Skeletal muscle cell (primary cell): ENCODE data around the gene FUBP3.

Experiments used
- DNase-seq: peaks from one replicate; pipeline ENCODE4 v3.0.0-alpha.2; 2010; ENCODE audit warnings: low read depth
- H3K4me3 ChIP-seq: 2 replicates; pipeline ENCODE4 v1.5.1; 2011; ENCODE audit warnings: low read depth, mild to moderate bottlenecking, control low read depth, low read length, moderate library complexity

The FUBP3 gene

DNA sequence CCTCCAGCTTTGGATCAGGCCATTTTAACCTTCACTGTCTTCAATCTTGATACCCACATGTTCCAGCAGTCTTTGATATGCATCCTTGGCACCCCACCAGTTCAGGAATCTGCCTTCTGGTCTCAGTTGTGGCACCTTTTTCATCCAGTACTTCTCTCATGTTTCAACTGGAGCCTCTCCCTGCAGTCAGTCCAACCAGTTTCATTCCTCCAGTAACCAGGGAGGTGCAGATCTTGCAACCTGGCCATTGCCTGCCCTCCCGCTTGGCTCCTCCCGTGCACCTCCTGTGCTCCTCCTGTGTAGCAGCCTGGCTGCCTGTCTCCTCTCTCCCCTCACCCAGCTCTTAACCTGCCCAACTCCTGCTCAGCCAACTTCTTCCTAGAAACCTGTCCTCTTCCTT, 20.2 kb downstream of the FUBP3 start:
- no peak overlapping the region for H3K4me3 ChIP-seq
- no peak for DNase-seq

DNA sequence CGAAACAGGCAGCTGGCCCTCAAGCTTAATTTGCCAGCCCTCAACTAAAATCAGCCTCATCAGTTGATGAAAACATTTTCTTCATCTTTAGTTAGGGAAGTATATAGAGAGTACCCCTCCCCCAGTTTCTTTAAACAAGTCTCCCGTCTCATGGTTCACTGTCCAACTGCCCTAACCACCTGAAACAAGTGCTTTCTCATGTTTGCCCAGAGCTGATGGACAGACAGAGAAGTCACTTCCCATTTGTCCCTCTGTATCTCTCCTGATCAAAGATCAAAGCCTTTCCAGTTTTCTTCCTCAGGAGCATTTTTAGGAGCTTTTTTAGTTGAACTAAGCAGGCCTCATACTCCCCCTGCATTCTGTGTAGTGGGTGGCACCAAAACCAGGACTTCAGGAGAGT, 21.7 kb downstream of the FUBP3 start:
- no peak for DNase-seq
- no peak overlapping the region for H3K4me3 ChIP-seq

DNA sequence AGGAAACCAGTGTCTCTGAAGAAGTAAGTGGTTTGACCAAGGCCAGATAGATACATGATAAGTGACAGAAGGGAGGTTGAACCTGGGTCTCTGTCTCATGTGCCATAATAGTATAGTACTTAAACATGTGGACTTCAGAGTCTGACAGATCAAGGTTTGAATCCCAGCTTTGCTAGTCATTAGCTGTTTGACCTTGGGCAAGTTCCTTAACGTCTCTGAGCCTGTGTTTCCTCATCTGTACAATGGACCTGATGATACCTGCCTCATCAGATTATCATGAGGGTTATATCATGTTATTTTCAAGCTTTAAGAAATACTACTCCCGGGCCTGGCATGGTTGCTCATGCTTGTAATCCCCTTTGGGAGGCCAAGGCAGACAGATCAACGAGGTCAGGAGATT, 24.9 kb downstream of the FUBP3 start:
- DNase-seq: no peak

DNA sequence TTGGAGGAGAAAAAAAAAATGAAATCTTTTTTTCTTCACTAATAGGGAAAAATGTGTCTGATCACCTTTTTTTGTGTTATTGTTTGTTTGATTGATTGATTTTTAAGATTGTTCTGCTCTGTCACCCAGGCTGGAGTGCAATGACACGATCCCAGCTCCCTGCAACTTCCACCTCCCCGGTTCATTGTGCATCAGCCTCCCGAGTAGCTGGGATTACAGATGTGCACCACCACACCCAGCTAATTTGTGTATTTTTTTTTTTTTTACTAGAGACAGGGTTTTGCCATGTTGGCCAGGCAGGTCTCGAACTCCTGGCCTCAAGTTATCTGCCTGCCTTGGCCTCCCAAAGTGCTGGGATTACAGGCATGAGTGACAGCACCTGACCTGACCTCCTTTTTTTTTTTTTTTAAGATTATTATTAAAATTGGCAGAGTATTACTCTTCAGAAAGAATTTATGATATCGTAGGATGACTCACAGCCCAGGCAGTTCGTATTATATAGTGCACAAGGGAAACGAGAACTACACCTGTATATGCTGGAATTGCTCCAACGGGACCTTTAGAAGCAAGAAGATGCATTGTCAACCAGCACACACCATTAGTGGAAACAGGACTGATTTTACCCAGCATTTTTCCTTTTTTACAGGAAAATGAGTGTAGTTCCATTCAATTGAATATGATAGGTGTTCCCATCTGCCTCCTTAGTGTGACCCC, 27.7 kb downstream of the FUBP3 start:
- DNase-seq: no peak
- no peak overlapping the region for H3K4me3 ChIP-seq

More for the DNA sequence above, 24.9 kb downstream of the FUBP3 start:
- H3K4me3 ChIP-seq: no peak overlapping the region

DNA sequence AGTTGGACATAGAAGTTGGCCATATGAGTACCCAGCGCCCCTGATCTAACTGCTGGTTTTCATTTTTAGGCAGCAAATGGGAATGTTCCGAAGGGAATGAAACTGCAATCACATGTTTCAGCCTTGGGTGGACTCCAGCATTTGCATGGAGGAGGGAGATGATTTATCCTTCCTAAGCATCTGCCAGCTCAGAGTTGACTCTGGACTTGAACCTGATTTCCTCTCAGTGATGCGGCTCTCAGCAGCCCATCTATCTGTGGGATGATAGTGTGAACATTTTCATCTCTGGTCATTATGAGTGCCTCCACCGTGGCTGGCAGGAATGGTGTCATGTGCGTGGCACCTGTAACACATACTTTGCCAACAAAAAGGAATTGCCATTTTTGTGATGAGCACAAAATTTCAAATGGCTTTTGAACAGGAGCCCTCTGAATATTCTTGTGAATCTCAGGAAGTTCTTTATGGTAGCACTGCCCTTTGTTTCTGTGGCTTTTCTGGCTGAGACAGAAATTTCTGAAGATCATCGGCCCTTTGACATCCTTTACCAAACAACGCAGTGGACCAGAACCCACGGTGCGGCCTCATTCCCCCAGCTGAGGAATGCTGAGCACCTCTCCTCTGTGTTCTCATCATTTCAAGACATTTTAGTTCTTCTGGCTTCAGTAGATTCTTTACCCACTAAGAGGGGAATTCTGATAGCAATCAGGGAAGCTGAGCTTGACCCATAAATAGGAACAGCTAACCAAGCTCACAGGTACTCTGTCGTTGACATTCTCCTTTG, 28.5 kb downstream of the FUBP3 start:
- DNase-seq: peak; percentile 8
- H3K4me3 ChIP-seq: no peak overlapping the region

DNA sequence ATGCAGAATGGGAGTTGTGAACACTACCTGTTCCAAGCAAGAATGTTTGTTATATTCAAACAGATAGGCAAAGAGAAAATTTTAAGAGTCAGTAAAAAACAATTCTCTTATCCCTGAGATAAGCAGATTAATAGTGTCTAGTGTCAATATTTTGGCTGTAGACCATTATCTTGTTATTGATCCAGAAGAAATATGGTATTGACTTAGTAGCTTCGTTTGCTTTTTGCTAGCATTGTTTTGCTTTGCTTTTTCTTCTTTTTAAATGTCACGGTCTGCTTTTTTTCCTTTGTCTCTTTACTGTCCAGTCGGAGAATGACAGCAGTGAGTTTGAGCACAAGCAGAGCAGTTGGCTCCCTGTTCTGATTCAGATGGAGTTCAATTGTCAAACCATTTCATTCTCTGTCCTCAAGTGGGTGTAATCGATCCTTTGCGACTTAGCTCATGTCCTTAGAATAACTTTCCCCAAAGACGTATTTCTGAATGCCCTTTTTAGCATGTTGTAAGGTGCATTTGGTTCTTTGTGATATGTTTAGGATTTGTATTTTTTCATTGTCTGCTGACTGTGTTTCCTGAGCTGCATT, 29.3 kb downstream of the FUBP3 start:
- no peak overlapping the region for H3K4me3 ChIP-seq
- DNase-seq: no peak

DNA sequence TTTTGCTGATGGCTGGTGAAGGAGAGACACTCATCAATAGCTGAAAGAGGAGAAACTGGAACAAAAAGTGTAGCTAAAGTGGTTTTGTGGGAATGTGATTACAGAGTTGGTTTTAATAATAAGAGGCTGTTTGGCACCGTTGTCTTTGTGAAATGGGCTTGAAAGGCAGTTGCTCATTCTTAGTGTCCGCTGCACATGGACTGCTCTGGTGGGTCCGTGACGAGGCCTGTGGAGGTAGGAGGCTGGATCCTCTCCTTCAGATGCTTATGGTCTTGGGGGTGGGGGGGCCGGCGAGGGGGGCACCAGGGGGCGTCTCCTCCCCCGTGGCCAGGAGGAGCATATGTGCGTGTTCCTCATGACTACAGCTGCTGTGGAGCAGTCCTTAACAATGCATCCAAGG, 29.8 kb downstream of the FUBP3 start:
- no peak for DNase-seq
- no peak overlapping the region for H3K4me3 ChIP-seq

DNA sequence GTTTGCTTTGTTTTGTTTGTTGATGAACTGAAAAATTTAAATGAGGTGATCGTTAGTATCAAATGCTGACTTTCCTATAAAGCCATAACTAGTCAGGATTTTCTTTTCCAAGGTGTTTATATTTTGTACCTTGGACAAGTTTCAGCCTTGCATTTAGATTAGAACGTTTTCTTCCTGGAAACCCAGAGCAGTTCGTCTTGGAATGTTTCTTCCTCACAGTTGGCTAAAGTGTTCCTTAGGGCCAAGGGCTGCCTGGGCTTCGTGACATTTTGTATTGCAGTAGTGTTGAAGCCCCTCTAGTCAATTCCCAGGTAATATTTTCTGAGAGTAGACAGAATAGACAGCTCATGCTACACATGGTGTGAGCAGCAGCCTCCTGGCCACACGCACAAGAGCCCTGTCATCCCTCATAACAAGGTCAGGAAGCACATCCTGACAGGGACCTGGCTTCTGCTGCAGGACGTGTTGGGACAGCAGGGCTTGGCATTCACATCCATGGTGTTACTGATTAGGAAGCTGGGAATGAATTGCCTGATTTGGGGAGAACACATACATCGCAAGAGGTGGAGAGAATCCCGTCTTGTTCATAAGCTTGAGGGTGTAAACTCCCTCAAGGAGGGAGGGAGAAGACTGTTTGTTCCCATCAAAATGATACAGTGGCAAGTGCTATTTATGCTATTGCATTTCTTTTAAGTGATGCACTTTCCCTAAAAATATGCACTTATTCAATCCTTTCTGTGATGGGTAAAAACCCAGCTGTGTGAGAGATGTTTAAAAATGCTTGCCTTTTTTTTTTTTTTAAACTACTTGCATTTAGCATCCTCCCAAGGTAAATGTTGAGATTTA, 31.7 kb downstream of the FUBP3 start:
- no peak for DNase-seq
- H3K4me3 ChIP-seq: no peak overlapping the region

DNA sequence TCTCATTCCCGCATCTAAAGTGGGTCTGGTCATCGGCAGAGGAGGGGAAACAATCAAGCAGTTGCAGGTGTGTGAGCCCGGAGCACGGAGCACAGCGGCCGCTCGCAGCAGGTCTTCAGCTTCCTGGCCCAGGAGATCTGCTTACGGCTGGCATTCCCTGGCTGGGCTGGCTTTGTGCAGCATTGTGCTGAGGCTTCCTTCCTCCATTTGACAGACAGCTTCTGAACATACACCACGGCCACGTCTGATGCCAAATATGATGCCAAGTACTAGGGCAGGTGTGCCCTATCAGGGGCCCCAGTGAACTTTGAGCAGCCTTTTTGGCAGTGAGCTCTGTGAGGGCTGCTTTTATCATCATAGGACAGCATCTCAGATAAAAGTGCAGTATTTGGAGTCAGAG, 37.1 kb downstream of the FUBP3 start:
- no peak overlapping the region for H3K4me3 ChIP-seq
- DNase-seq: no peak

DNA sequence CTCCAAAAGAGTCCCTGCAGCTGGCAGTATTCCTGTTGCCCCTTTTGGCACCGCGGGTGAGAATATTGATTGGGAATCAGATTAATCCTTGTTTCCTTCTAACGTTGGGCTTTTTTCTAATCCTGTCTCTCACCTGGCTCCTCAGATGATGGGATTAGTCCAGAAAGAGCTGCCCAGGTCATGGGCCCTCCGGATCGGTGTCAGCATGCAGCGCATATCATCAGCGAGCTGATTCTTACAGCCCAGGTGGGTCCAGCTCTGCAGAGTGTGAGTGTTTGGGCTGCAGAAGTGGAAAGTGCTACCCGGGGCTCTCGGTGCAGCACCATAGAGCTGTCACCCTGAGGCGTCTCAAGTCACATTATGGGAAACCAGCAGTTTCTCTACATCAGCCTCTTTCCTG, 44.1 kb downstream of the FUBP3 start:
- DNase-seq: no peak
- H3K4me3 ChIP-seq: no peak overlapping the region

DNA sequence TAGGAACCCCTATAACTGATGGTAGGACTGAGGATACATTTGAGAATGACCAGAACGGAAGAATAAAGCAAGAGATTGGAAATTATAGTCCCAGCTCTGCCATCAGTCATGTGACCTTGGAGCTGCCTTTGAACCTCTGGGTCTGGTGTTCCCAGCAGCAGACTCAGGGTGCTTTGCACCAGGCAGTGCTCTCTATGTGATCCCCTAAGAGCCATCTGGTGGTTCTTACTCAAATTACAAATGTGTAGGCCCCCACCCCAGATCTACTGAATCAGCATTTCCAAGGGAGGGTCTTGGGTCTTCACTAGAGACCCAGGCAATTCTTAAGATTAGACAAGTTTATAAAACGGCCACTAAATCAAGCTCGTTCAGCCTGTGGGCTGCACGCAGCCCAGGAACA, 44.8 kb downstream of the FUBP3 start:
- no peak overlapping the region for H3K4me3 ChIP-seq

DNA sequence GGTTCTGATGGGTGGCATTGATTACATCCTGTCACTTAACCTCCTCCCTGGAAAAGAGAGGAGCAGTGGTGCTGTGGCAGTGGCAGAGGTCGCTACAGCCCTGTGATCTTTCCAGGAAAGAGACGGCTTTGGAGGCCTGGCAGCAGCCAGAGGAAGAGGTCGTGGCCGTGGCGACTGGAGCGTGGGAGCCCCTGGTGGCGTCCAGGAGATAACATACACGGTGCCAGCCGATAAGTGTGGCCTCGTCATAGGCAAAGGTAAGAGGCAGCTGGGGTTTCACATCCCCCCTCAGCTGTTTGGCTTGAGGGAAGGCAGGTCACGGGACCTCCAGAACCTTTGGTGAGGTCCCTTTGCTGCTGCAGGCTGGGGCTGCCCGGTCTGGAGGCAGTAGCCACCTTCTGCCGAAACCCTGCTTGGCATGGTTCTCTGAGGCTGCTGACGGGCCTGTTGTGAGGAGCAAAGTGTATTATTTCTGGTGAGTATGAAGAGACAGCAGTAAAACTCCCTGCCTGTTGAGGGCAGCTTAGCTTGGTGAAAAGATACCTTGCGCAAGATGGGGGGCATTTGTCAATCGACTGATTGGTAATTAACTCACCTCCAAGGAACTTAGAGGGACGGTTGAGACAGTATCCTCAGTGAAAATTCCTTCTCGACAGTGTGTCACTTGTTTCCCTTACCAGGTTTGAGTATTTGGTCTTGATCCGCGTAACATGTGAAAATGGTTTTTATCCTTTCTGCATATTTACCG, 47.0 kb downstream of the FUBP3 start:
- no peak for DNase-seq
- H3K4me3 ChIP-seq: no peak overlapping the region

More for the DNA sequence above, 44.8 kb downstream of the FUBP3 start:
- DNase-seq: no peak

DNA sequence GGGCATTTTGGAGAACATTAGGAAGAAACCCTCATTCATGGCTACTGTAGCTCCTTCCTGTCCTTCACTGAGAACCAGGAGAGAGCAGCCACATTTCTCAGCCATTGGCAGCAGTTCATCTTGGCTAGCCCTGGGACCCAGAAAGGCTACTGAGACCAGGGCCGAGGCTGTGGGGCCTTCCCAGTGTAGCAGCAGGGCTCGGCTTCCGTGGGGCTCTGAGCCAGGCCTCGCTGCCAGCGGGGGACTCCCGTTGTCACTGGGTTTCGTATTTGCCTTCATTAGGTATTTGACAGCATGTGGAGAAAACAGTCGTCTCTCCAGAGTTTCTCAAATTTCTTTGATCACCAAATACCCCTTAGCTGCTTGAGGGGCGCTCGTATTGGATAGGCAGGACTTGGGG, 47.7 kb downstream of the FUBP3 start:
- no peak for DNase-seq
- no peak overlapping the region for H3K4me3 ChIP-seq

DNA sequence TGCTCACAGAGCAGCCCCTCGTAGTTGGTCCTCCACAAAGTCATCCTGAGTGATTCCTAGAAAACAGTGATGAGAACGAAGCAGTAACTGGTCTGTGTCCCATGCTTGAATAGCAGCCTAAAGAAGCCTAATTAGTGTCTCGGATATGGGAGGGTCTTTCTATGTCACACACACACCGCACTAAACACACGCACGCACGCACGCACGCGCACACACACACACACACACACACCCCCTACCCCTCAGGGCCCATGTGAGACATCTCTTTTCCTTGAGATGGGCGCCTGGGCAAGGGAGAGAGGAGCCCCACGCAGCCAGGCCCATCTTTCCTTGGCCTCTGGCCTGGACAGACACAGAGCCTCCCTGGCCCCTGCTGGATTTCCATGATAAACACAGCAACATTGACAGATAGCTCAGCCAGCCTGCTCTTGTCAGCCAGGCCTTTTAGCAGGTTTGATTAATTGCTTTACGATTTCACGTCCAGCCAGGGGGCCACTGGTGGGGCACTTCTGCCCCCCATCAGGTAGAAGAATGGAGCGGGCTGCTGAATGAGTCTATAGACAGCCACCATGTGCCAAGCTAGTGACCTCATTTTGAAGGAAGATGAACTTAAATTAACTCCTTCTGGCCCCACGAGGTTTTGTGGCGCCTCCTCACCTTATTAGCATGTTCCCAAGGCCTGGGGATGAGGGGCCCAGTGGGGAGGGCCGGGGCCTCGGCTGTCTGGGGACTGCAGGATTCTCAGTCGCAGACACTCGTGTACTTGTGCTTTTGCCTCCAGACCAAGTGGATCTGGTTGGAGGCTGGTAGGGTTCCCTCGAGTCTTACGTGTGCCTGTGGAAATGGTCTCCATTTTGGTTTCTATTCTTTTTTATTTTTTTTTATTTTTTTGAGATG, 48.8 kb downstream of the FUBP3 start:
- no peak for DNase-seq
- no peak overlapping the region for H3K4me3 ChIP-seq

DNA sequence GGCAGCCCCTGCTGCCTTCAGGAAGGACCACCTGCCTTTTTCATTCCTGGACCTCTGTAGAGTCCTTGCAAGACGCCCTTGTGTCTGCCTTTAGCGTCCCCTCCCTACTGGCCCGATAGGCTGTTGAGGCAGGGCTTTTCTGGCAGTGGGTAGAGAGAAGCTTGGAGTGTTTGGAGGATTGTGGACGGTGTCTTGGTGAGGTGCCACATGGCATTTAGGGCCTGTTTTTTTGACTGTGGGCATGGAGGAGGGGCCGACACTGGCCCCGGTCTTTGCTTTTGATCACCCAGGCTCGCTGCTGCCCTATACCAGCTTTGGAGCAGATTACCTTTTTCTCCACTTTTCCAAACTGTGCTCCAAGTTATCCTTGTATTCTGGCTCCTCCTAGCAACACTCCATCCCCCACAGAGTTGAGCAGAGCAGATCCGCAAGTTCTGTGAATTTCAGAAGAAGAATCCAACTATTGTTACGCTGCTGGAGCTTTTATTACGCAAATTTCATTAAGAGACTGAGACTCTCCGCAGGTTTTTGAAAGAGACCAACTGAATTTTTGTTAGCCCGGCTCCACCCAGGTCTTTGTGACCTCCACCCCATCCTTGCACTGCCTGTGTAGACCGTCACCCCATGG, 50.2 kb downstream of the FUBP3 start:
- DNase-seq: no peak
- H3K4me3 ChIP-seq: no peak overlapping the region

DNA sequence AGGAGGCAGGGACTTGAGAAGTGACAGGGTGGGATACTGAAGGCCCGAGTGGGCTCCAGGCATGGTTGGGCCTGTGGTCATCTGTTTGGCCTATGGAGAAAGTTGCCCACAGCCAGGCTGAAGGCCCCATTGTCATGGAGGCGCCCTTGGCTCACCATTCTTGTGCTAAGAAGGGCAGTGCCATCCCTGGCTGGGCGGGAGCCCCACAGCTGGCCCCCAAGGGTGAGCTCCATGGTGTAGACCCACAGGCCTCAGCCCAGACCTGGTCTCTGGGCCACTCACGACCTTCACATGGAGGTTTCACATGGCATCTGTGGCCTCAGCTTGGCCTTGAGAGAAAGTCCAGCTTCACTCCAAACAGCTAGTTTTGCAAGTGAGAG, 50.7 kb downstream of the FUBP3 start:
- DNase-seq: no peak
- no peak overlapping the region for H3K4me3 ChIP-seq

DNA sequence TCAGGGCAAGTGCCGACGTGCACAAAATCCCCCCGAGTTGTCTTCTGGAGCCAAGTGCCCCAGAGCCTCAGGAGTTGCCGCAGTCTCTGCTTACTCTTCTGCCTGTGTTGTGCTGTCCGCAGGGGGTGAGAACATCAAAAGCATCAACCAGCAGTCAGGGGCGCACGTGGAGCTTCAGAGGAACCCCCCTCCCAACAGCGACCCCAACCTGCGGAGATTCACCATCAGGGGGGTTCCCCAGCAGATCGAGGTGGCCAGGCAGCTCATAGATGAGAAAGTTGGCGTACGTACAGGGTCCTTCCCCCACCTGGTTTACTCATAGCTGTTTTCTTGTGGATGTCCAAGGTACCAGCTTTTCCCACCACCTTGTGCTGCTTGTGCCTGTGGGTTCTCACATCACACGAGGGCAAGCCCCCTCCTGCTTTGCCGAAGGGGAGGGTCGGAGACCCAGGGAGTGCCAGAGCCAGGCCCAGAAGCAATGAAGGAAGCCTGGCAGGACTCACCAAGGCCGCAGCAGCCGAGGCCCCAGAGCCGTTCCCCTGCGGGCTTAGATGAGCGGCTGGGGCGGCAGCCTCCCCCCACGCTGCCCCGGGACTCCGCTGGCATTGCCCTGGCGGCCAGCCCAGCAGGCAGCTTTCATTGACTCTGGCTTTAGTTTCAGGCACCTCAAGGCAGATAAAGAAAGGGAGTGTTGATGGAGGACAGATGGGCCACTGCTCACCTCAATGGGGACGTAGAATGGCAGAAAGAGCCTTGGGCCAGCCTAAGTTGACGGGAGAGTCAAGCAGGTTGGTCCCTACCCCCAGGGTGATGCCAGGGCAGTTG, 51.3 kb downstream of the FUBP3 start:
- H3K4me3 ChIP-seq: no peak overlapping the region
- no peak for DNase-seq
